Endodermal cell (in vitro differentiated cells): ENCODE measurements around the gene THUMPD2. TPM values are rescaled to one million over a fixed set of nuclear protein-coding genes. Genes with fewer than 3 reads are reported as not detected.

Experiments
- DNase-seq: peaks from one replicate; pipeline ENCODE4 v3.0.0-alpha.2; 2017
- H3K27ac ChIP-seq: 2 replicates; pipeline ENCODE4 v1.5.1; 2013; ENCODE audit warnings: mild to moderate bottlenecking, low read depth, low read length, moderate library complexity
- H3K27me3 ChIP-seq: 2 replicates; pipeline ENCODE4 v1.6.1; 2013; ENCODE audit warnings: mild to moderate bottlenecking, low read length, moderate library complexity; ENCODE audit not compliant: insufficient read depth, control insufficient read depth, poor library complexity, severe bottlenecking
- H3K36me3 ChIP-seq: 2 replicates; pipeline ENCODE4 v1.7.0; 2013; ENCODE audit warnings: mild to moderate bottlenecking, low read length, moderate library complexity; ENCODE audit not compliant: control insufficient read depth, insufficient read depth
- H3K4me1 ChIP-seq: one replicate; pipeline ENCODE4 v1.7.0; 2013; ENCODE audit warnings: low read length; ENCODE audit not compliant: control insufficient read depth, insufficient read depth
- H3K4me3 ChIP-seq: 2 replicates; pipeline ENCODE4 v1.5.1; 2013; ENCODE audit warnings: mild to moderate bottlenecking, low read length, moderate library complexity
- H3K9ac ChIP-seq: 2 replicates; pipeline ENCODE4 v1.6.1; 2013; ENCODE audit warnings: mild to moderate bottlenecking, low read length, moderate library complexity; ENCODE audit not compliant: poor library complexity, severe bottlenecking; ENCODE audit errors: extremely low read depth
- H3K9me3 ChIP-seq: 2 replicates; pipeline ENCODE4 v1.6.1; 2013; ENCODE audit warnings: mild to moderate bottlenecking, low read length, moderate library complexity; ENCODE audit not compliant: control insufficient read depth
- H3K27ac Mint-ChIP-seq: 2 replicates; pipeline ENCODE4 v1.8.0; 2020; ENCODE audit warnings: mixed read lengths
- H3K27me3 Mint-ChIP-seq: 2 replicates; pipeline ENCODE4 v1.8.0; 2021; ENCODE audit warnings: mild to moderate bottlenecking, mixed read lengths; ENCODE audit not compliant: insufficient read depth
- H3K36me3 Mint-ChIP-seq: 2 replicates; pipeline ENCODE4 v1.8.0; 2020; ENCODE audit warnings: low read depth, mixed read lengths
- H3K4me1 Mint-ChIP-seq: 2 replicates; pipeline ENCODE4 v1.8.0; 2020; ENCODE audit warnings: mixed read lengths
- H3K4me3 Mint-ChIP-seq: 2 replicates; pipeline ENCODE4 v1.8.0; 2020; ENCODE audit warnings: mild to moderate bottlenecking, moderate library complexity, mixed read lengths
- H3K9me3 Mint-ChIP-seq: 2 replicates; pipeline ENCODE4 v1.8.0; 2020; ENCODE audit warnings: mild to moderate bottlenecking, mixed read lengths
- CTCF ChIP-seq: fragments of 200-600 bp; sonication (generic); conservative IDR thresholded peaks from 2 replicates; pipeline ENCODE4 v1.5.0; 2021; ENCODE audit warnings: antibody characterized with exemption, mild to moderate bottlenecking
- WGBS, 2 experiments: methylation state at CpG; one replicate each; pipeline versions ENCODE4 v1.1.5 to v1.1.7; 2013; ENCODE audit warnings: missing lambda C conversion rate in 2 of 2, mixed read lengths in 1 of 2; ENCODE audit not compliant: insufficient coverage in 1 of 2, insufficient read length in 1 of 2; 5-methylcytosine and 5-hydroxymethylcytosine counted together
- total RNA-seq, 2 donors: library from RNA; stranded (reverse); fragmentation: NEBNext Ultra II Directional in 1 of 2; extraction: Animal tissue kit (Norgen Biotek cat#: 25700) in 1 of 2; gene quantifications; 2 replicates in 1 of 2; 3 replicates in 1 of 2; pipeline ENCODE4 v1.2.1, GENCODE V29; 2021

The THUMPD2 gene
- total RNA-seq, 2 donors from 2014 or later: 11.3 to 13.6 TPM

GRCh38 chr2:39697454-39697853 lies 81.6 kb downstream of the THUMPD2 start:
- no peak for DNase-seq
- Mint-ChIP-seq H3K27me3 (peaks cover 2% of the 10 kb centered on the region), H3K27ac (no peak overlapping the region), H3K9me3 (peaks cover 21% of the 10 kb centered on the region), H3K36me3 (peaks cover 2% of the 10 kb centered on the region), H3K4me3 (no peak overlapping the region), H3K4me1 (no peaks in the 10 kb centered on the region)
- no peak for TF ChIP-seq CTCF
- no peaks in the 10 kb centered on the region for H3K4me1 ChIP-seq
- no peaks in the 10 kb centered on the region for H3K27me3 ChIP-seq
- no peaks in the 10 kb centered on the region for H3K36me3 ChIP-seq
- WGBS, 2 experiments: 92% methylated on average over 2 of the region's 2 CpGs; no CpG with 5 or more reads in 1 of the 2 experiments
- no peak overlapping the region for H3K4me3 ChIP-seq
- H3K27ac ChIP-seq: no peak overlapping the region
- H3K9me3 ChIP-seq: peaks cover 19% of the 10 kb centered on the region
- H3K9ac ChIP-seq: no peak overlapping the region

- no CpG with 5 or more reads among the region's 1 CpG for WGBS, 2 experiments
- no peak overlapping the region for H3K9ac ChIP-seq
- H3K27ac Mint-ChIP-seq: no peak overlapping the region
- H3K4me3 Mint-ChIP-seq: no peak overlapping the region
- peak overlapping the region; percentile 67 for H3K27ac ChIP-seq
- H3K4me3 ChIP-seq: no peak overlapping the region
- H3K4me1 ChIP-seq: no peaks in the 10 kb centered on the region
- H3K4me1 Mint-ChIP-seq: no peaks in the 10 kb centered on the region
- peaks cover 2% of the 10 kb centered on the region for H3K36me3 Mint-ChIP-seq
- TF ChIP-seq CTCF: no peak
- H3K9me3 Mint-ChIP-seq: peaks cover 18% of the 10 kb centered on the region
- no peaks in the 10 kb centered on the region for H3K36me3 ChIP-seq
- no peak for DNase-seq
- peaks cover 12% of the 10 kb centered on the region for H3K9me3 ChIP-seq
- no peaks in the 10 kb centered on the region for H3K27me3 ChIP-seq
- peaks cover 2% of the 10 kb centered on the region for H3K27me3 Mint-ChIP-seq
These were observed 82.2 kb downstream of the THUMPD2 start for GRCh38 chr2:39696838-39697237.

GRCh38 chr2:39696101-39696553 lies 82.9 kb downstream of the THUMPD2 start:
- no peaks in the 10 kb centered on the region for H3K27me3 ChIP-seq
- H3K9me3 ChIP-seq: peaks cover 5% of the 10 kb centered on the region
- H3K27ac ChIP-seq: peak overlapping the region; percentile 67
- H3K27me3 Mint-ChIP-seq: no peaks in the 10 kb centered on the region
- no peak overlapping the region for H3K4me3 Mint-ChIP-seq
- no peaks in the 10 kb centered on the region for H3K36me3 ChIP-seq
- no peaks in the 10 kb centered on the region for H3K4me1 ChIP-seq
- H3K4me3 ChIP-seq: no peak overlapping the region
- no peaks in the 10 kb centered on the region for H3K4me1 Mint-ChIP-seq
- H3K9me3 Mint-ChIP-seq: peaks cover 13% of the 10 kb centered on the region
- DNase-seq: no peak
- no peaks in the 10 kb centered on the region for H3K36me3 Mint-ChIP-seq
- WGBS, 2 experiments: 90% methylated on average over 1 to 4 of the region's 4 CpGs
- no peak overlapping the region for H3K27ac Mint-ChIP-seq
- TF ChIP-seq CTCF: no peak
- no peak overlapping the region for H3K9ac ChIP-seq
